Smooth muscle cell (in vitro differentiated cells): ENCODE data around the gene TNFRSF11A. TPM values are rescaled to one million over a fixed set of nuclear protein-coding genes. Genes with fewer than 3 reads are reported as not detected.

Experiments used
- DNase-seq: peaks from one replicate; lab custom pipeline; 2025; ENCODE audit not compliant: unreplicated experiment; lab: John Stamatoyannopoulos, UW
- H2AFZ ChIP-seq: fragments of 200-600 bp; sonication (generic); 2 replicates; pipeline ENCODE4 v1.6.0; 2016; ENCODE audit warnings: antibody characterized with exemption, low read depth, mild to moderate bottlenecking
- H3F3A ChIP-seq: fragments of 200-600 bp; sonication (generic); 2 replicates; pipeline ENCODE4 v1.6.0; 2017; ENCODE audit warnings: antibody characterized with exemption, low read depth
- H3K27ac ChIP-seq: fragments of 200-600 bp; sonication (generic); 2 replicates; pipeline ENCODE4 v1.5.1; 2016; ENCODE audit warnings: low read depth, mild to moderate bottlenecking
- H3K27me3 ChIP-seq: fragments of 200-600 bp; sonication (generic); 2 replicates; pipeline ENCODE4 v1.6.1; 2016; ENCODE audit warnings: low read depth, mild to moderate bottlenecking
- H3K36me3 ChIP-seq: fragments of 200-600 bp; sonication (generic); 2 replicates; pipeline ENCODE4 v1.5.1; 2016; ENCODE audit warnings: low read depth
- H3K4me1 ChIP-seq: fragments of 200-600 bp; sonication (generic); 2 replicates; pipeline ENCODE4 v1.5.1; 2016; ENCODE audit warnings: low read depth
- H3K4me2 ChIP-seq: fragments of 200-600 bp; sonication (generic); 2 replicates; pipeline ENCODE4 v1.6.0; 2016; ENCODE audit warnings: mild to moderate bottlenecking
- H3K4me3 ChIP-seq: fragments of 200-600 bp; sonication (generic); 2 replicates; pipeline ENCODE4 v1.5.1; 2016; ENCODE audit warnings: mild to moderate bottlenecking
- H3K79me2 ChIP-seq: fragments of 200-600 bp; sonication (generic); 2 replicates; pipeline ENCODE4 v1.6.0; 2016; ENCODE audit warnings: low read depth, mild to moderate bottlenecking
- H3K9ac ChIP-seq: fragments of 200-600 bp; sonication (generic); 2 replicates; pipeline ENCODE4 v1.6.0; 2016; ENCODE audit warnings: low read depth
- H3K9me3 ChIP-seq: fragments of 200-600 bp; sonication (generic); replicated peaks from 2 replicates; pipeline ENCODE4 v1.5.1; 2016; ENCODE audit warnings: low read depth
- H4K20me1 ChIP-seq: fragments of 200-600 bp; sonication (generic); 2 replicates; pipeline ENCODE4 v1.6.0; 2016; ENCODE audit warnings: low read depth
- WGBS: methylation state at CpG from one replicate; pipeline ENCODE4 v1.1.7; 2016; ENCODE audit warnings: low lambda C conversion rate; 5-methylcytosine and 5-hydroxymethylcytosine counted together
- polyA plus RNA-seq: library from polyadenylated mRNA; unstranded; fragments of >200 nt; fragmentation: Nextera tagmentation; extraction: Ambion mirVana; gene quantifications from 2 replicates; pipeline ENCODE4 v1.2.1, GENCODE V29; 2016
- total RNA-seq: library from RNA; depleted of rRNA; stranded (reverse); fragments of >200 nt; gene quantifications from 2 replicates; pipeline ENCODE4 v1.2.3, GENCODE V29; 2014
- TF ChIP-seq, protein P1 (sequence below): fragments of 200-600 bp; sonication (generic); IDR thresholded peaks from 2 replicates; pipeline ENCODE4 v1.5.1; 2017; ENCODE audit warnings: borderline replicate concordance, mild to moderate bottlenecking, antibody characterized with exemption; ENCODE audit not compliant: insufficient read depth, poor library complexity, severe bottlenecking

The TNFRSF11A gene
- total and polyA plus RNA-seq, 2 experiments from 2014 or later = under 0.01 TPM; not detected in 1

GRCh38 chr18:62412231-62412979 is 87.3 kb downstream of the TNFRSF11A start:
- H4K20me1 ChIP-seq = no peaks in the 10 kb centered on the region
- WGBS = 81% methylated on average over 5 of the region's 5 CpGs
- H3K27me3 ChIP-seq = peaks cover 46% of the 10 kb centered on the region
- H3K79me2 ChIP-seq = no peaks in the 10 kb centered on the region
- no peak overlapping the region for H3K4me2 ChIP-seq
- TF ChIP-seq, protein P1, sequence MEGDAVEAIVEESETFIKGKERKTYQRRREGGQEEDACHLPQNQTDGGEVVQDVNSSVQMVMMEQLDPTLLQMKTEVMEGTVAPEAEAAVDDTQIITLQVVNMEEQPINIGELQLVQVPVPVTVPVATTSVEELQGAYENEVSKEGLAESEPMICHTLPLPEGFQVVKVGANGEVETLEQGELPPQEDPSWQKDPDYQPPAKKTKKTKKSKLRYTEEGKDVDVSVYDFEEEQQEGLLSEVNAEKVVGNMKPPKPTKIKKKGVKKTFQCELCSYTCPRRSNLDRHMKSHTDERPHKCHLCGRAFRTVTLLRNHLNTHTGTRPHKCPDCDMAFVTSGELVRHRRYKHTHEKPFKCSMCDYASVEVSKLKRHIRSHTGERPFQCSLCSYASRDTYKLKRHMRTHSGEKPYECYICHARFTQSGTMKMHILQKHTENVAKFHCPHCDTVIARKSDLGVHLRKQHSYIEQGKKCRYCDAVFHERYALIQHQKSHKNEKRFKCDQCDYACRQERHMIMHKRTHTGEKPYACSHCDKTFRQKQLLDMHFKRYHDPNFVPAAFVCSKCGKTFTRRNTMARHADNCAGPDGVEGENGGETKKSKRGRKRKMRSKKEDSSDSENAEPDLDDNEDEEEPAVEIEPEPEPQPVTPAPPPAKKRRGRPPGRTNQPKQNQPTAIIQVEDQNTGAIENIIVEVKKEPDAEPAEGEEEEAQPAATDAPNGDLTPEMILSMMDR = no peak
- H3K9me3 ChIP-seq = no peaks in the 10 kb centered on the region
- no peak overlapping the region for H3K27ac ChIP-seq
- no peak overlapping the region for H3K4me3 ChIP-seq
- H2AFZ ChIP-seq = no peak overlapping the region
- no peak for DNase-seq
- no peaks in the 10 kb centered on the region for H3K36me3 ChIP-seq
- H3F3A ChIP-seq = no peaks in the 10 kb centered on the region
- no peaks in the 10 kb centered on the region for H3K4me1 ChIP-seq
- no peak overlapping the region for H3K9ac ChIP-seq

- no peaks in the 10 kb centered on the region for H3K79me2 ChIP-seq
- no peaks in the 10 kb centered on the region for H3K4me1 ChIP-seq
- DNase-seq = no peak
- 67% methylated on average over 1 of the region's 1 CpG for WGBS
- TF ChIP-seq, protein P1 = no peak
- H3K4me2 ChIP-seq = no peak overlapping the region
- H3K36me3 ChIP-seq = no peaks in the 10 kb centered on the region
- no peak overlapping the region for H2AFZ ChIP-seq
- no peaks in the 10 kb centered on the region for H4K20me1 ChIP-seq
- H3F3A ChIP-seq = no peaks in the 10 kb centered on the region
- no peaks in the 10 kb centered on the region for H3K9me3 ChIP-seq
- H3K27me3 ChIP-seq = peaks cover 52% of the 10 kb centered on the region
- no peak overlapping the region for H3K9ac ChIP-seq
- H3K4me3 ChIP-seq = no peak overlapping the region
- no peak overlapping the region for H3K27ac ChIP-seq
Observed at GRCh38 chr18:62413206-62413605, 88.1 kb downstream of the TNFRSF11A start.

DNA sequence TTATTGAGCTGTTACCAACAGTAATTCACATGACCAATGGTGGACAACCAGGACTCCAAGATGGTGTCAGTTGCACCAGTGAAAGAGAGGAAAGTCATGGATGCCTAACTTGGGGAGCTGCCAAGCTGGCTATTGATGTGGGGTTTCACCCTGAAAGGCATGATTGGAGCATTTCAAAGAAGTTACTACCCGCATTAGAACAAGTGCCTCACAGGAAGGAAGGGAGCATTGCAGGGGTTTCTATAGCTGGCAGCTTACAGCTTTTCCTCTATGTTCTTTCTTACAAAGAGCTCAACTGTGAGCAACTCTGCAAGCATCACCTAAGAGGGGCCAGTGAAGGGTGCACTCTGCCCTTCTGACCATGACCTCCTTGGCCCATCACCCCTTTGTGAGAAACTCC is 93.1 kb downstream of the TNFRSF11A start:
- Histone ChIP-seq H3K27me3 (peaks cover 37% of the 10 kb centered on the region), H3K4me2 (no peak overlapping the region), H2AFZ (no peak overlapping the region), H3K27ac (no peak overlapping the region), H3K4me1 (no peaks in the 10 kb centered on the region), H3K36me3 (no peaks in the 10 kb centered on the region), H3F3A (no peaks in the 10 kb centered on the region), H4K20me1 (no peaks in the 10 kb centered on the region), H3K9me3 (no peaks in the 10 kb centered on the region), H3K79me2 (no peaks in the 10 kb centered on the region), H3K9ac (no peak overlapping the region), H3K4me3 (no peak overlapping the region)
- 86% methylated on average over 1 of the region's 1 CpG for WGBS
- no peak for DNase-seq
- TF ChIP-seq, protein P1 = no peak

GRCh38 chr18:62420151-62420512 is 95.0 kb downstream of the TNFRSF11A start:
- Histone ChIP-seq H4K20me1 (no peaks in the 10 kb centered on the region), H3K27ac (peak overlapping the region; percentile 1), H3K9ac (no peak overlapping the region), H3K27me3 (peaks cover 22% of the 10 kb centered on the region), H3F3A (no peaks in the 10 kb centered on the region), H3K4me2 (peak overlapping the region; percentile 77), H3K36me3 (no peaks in the 10 kb centered on the region), H3K4me1 (no peaks in the 10 kb centered on the region), H3K9me3 (no peaks in the 10 kb centered on the region), H2AFZ (no peak overlapping the region), H3K4me3 (peak overlapping the region; percentile 7), H3K79me2 (no peaks in the 10 kb centered on the region)
- WGBS = 72% methylated on average over 3 of the region's 3 CpGs
- no peak for DNase-seq
- TF ChIP-seq, protein P1 = no peak
